Mesothelial cell of epicardium (in vitro differentiated cells): Measurements from ENCODE around the gene MOSMO. TPM values are rescaled to one million over a fixed set of nuclear protein-coding genes. Genes with fewer than 3 reads are reported as not detected.
"Not testable (repeated sequence)": the region's sequence is repeated elsewhere in the genome, so short reads cannot be mapped to it uniquely, and the experiment has no call there.

Experiments used
- DNase-seq, 2 experiments: peaks; one replicate each; pipeline ENCODE4 v3.0.0; 2021; ENCODE audit warnings: low spot score in 2 of 2; ENCODE audit not compliant: unreplicated experiment in 2 of 2
- H3K27ac Mint-ChIP-seq: 2 replicates; pipeline ENCODE4 v1.8.0; 2021; ENCODE audit warnings: mixed read lengths
- H3K27me3 Mint-ChIP-seq: 2 replicates; pipeline ENCODE4 v1.8.0; 2021; ENCODE audit warnings: low read depth, mixed read lengths
- H3K36me3 Mint-ChIP-seq: 2 replicates; pipeline ENCODE4 v1.8.0; 2021; ENCODE audit warnings: mixed read lengths
- H3K4me1 Mint-ChIP-seq: 2 replicates; pipeline ENCODE4 v1.8.0; 2021; ENCODE audit warnings: mixed read lengths
- H3K4me3 Mint-ChIP-seq: 2 replicates; pipeline ENCODE4 v1.8.0; 2021; ENCODE audit warnings: mild to moderate bottlenecking, moderate library complexity, mixed read lengths
- H3K9me3 Mint-ChIP-seq: 2 replicates; pipeline ENCODE4 v1.8.0; 2021; ENCODE audit warnings: mixed read lengths
- CTCF ChIP-seq: fragments of 200-600 bp; sonication (generic); IDR thresholded peaks from one replicate; pipeline ENCODE4 v1.5.0; 2021; ENCODE audit warnings: antibody characterized with exemption; ENCODE audit not compliant: unreplicated experiment
- total RNA-seq: library from RNA; stranded (reverse); gene quantifications from 3 replicates; pipeline ENCODE4 v1.2.1, GENCODE V29; 2021

The MOSMO gene
- total RNA-seq, 1 donor from 2014 or later: 17.0 TPM

- Mint-ChIP-seq H3K27ac (no peak overlapping the region), H3K4me3 (no peak overlapping the region), H3K27me3 (no peaks in the 10 kb centered on the region), H3K9me3 (no peaks in the 10 kb centered on the region), H3K4me1 (no peaks in the 10 kb centered on the region), H3K36me3 (no peaks in the 10 kb centered on the region)
- TF ChIP-seq CTCF: no peak
- DNase-seq: no peak
These were observed 9.0 kb downstream of the MOSMO start for GRCh38 chr16:22016927-22017326.

- DNase-seq: no peak
- H3K27me3 Mint-ChIP-seq: no peaks in the 10 kb centered on the region
- H3K9me3 Mint-ChIP-seq: no peaks in the 10 kb centered on the region
- no peaks in the 10 kb centered on the region for H3K36me3 Mint-ChIP-seq
- no peak overlapping the region for H3K27ac Mint-ChIP-seq
- no peaks in the 10 kb centered on the region for H3K4me1 Mint-ChIP-seq
- no peak for TF ChIP-seq CTCF
- H3K4me3 Mint-ChIP-seq: no peak overlapping the region
These were observed 10.6 kb downstream of the MOSMO start for GRCh38 chr16:22018559-22018958.

GRCh38 chr16:22022151-22022550, 14.2 kb downstream of the MOSMO start:
- H3K27me3 Mint-ChIP-seq: no peaks in the 10 kb centered on the region
- H3K27ac Mint-ChIP-seq: no peak overlapping the region
- no peaks in the 10 kb centered on the region for H3K36me3 Mint-ChIP-seq
- no peak overlapping the region for H3K4me3 Mint-ChIP-seq
- no peak for DNase-seq
- no peaks in the 10 kb centered on the region for H3K9me3 Mint-ChIP-seq
- peaks cover 4% of the 10 kb centered on the region for H3K4me1 Mint-ChIP-seq
- no peak for TF ChIP-seq CTCF

GRCh38 chr16:22023505-22023904, 15.6 kb downstream of the MOSMO start:
- Mint-ChIP-seq H3K27ac (no peak overlapping the region), H3K27me3 (no peaks in the 10 kb centered on the region), H3K4me3 (no peak overlapping the region), H3K4me1 (peaks cover 8% of the 10 kb centered on the region), H3K36me3 (no peaks in the 10 kb centered on the region), H3K9me3 (no peaks in the 10 kb centered on the region)
- DNase-seq: no peak
- TF ChIP-seq CTCF: no peak

GRCh38 chr16:22024785-22025184, 16.9 kb downstream of the MOSMO start:
- H3K36me3 Mint-ChIP-seq, H3K27ac Mint-ChIP-seq, H3K27me3 Mint-ChIP-seq, H3K4me3 Mint-ChIP-seq, H3K4me1 Mint-ChIP-seq, DNase-seq, H3K9me3 Mint-ChIP-seq: not testable (repeated sequence)

- Mint-ChIP-seq H3K27me3 (no peaks in the 10 kb centered on the region), H3K27ac (no peak overlapping the region), H3K36me3 (peaks cover 12% of the 10 kb centered on the region), H3K9me3 (peaks cover 5% of the 10 kb centered on the region), H3K4me3 (no peak overlapping the region), H3K4me1 (peaks cover 12% of the 10 kb centered on the region)
- TF ChIP-seq CTCF: no peak
- no peak for DNase-seq
These were observed 19.7 kb downstream of the MOSMO start for GRCh38 chr16:22027633-22028032.
